HepG2 (cell line): ENCODE measurements around the gene UCP3. TPM values are rescaled to one million over a fixed set of nuclear protein-coding genes. Genes with fewer than 3 reads are reported as not detected.

Experiments
- CBX5 ChIP-seq: sonication (generic); formaldehyde crosslinking; IDR thresholded peaks from 2 replicates; pipeline ENCODE4 v1.4.0; 2020; ENCODE audit warnings: missing genetic modification reagents, borderline replicate concordance
- CENPT ChIP-seq: sonication (generic); formaldehyde crosslinking; IDR thresholded peaks from 2 replicates; pipeline ENCODE4 v1.8.0; 2022; ENCODE audit warnings: low read depth, mild to moderate bottlenecking, moderate library complexity, missing genetic modification reagents
- ERF ChIP-seq: IDR thresholded peaks from 2 replicates; pipeline ENCODE4 v1.6.1; 2018; ENCODE audit warnings: missing biosample characterization, missing genetic modification reagents
- FOXM1 ChIP-seq: sonication (generic); formaldehyde crosslinking; IDR thresholded peaks from 2 replicates; pipeline ENCODE4 v1.5.0; 2020; ENCODE audit warnings: missing genetic modification reagents
- FOXP4 ChIP-seq: sonication (generic); formaldehyde crosslinking; IDR thresholded peaks from 2 replicates; pipeline ENCODE4 v1.4.0; 2020; ENCODE audit warnings: missing genetic modification reagents
- GATA4 ChIP-seq: sonication (generic); IDR thresholded peaks from 2 replicates; pipeline ENCODE4 v1.6.1; 2016; ENCODE audit warnings: antibody characterized with exemption, low read depth, borderline replicate concordance
- HNRNPK ChIP-seq: fragments of 200-400 bp; formaldehyde crosslinking; IDR thresholded peaks from 2 replicates; pipeline ENCODE4 v1.6.1; 2018; ENCODE audit warnings: low read length, low read depth, moderate library complexity, mild to moderate bottlenecking; ENCODE audit not compliant: poor library complexity, severe bottlenecking
- KDM1A ChIP-seq: IDR thresholded peaks from 2 replicates; pipeline ENCODE4 v1.6.1; 2016; ENCODE audit warnings: missing compliant biosample characterization
- KDM4B ChIP-seq: sonication (generic); formaldehyde crosslinking; IDR thresholded peaks from 2 replicates; pipeline ENCODE4 v1.4.0; 2020; ENCODE audit warnings: missing genetic modification reagents
- KLF12 ChIP-seq: sonication (generic); formaldehyde crosslinking; IDR thresholded peaks from 2 replicates; pipeline ENCODE4 v1.4.0; 2020; ENCODE audit warnings: missing genetic modification reagents, borderline replicate concordance
- MYC ChIP-seq: sonication (generic); formaldehyde crosslinking; IDR thresholded peaks from 2 replicates; pipeline ENCODE4 v1.9.0; 2021; ENCODE audit warnings: missing genetic modification reagents, borderline replicate concordance
- PLRG1 ChIP-seq: fragments of 450-650 bp; conservative IDR thresholded peaks from 2 replicates; pipeline ENCODE4 v1.6.1; 2016
- RBFOX2 ChIP-seq: fragments of 200-400 bp; formaldehyde crosslinking; IDR thresholded peaks from 2 replicates; pipeline ENCODE4 v1.6.1; 2017; ENCODE audit warnings: low read depth, mild to moderate bottlenecking, low read length
- RXRB ChIP-seq: IDR thresholded peaks from 2 replicates; pipeline ENCODE4 v1.6.1; 2016; ENCODE audit warnings: borderline replicate concordance, missing genetic modification reagents, missing compliant biosample characterization
- TCF12 ChIP-seq, 2 experiments: fragments of 450-650 bp in 1 of 2; sonication (generic) in 1 of 2; formaldehyde crosslinking in 1 of 2; IDR thresholded peaks; 2 replicates each; pipeline versions ENCODE4 v1.6.1 to v1.8.0; 2017 to 2022; ENCODE audit warnings: antibody characterized with exemption in 1 of 2, mild to moderate bottlenecking in 1 of 2, missing genetic modification reagents in 1 of 2, moderate library complexity in 1 of 2
- TCF7L2 ChIP-seq: IDR thresholded peaks from 2 replicates; pipeline ENCODE4 v1.6.1; 2011; ENCODE audit warnings: mild to moderate bottlenecking, low read depth, low read length, moderate library complexity
- TOPORS ChIP-seq: sonication (generic); formaldehyde crosslinking; IDR thresholded peaks from 2 replicates; pipeline ENCODE4 v1.8.0; 2023; ENCODE audit warnings: mild to moderate bottlenecking, missing genetic modification reagents
- ZBTB21 ChIP-seq: sonication (generic); formaldehyde crosslinking; IDR thresholded peaks from 2 replicates; pipeline ENCODE4 v1.4.0; 2020; ENCODE audit warnings: missing genetic modification reagents
- ZFP41 ChIP-seq: sonication (generic); formaldehyde crosslinking; IDR thresholded peaks from 2 replicates; pipeline ENCODE4 v1.4.0; 2020; ENCODE audit warnings: mild to moderate bottlenecking, missing genetic modification reagents, borderline replicate concordance
- ZFYVE20 ChIP-seq: sonication (generic); formaldehyde crosslinking; IDR thresholded peaks from 2 replicates; pipeline ENCODE4 v1.8.0; 2023; ENCODE audit warnings: low read depth, mild to moderate bottlenecking, moderate library complexity, missing genetic modification reagents, borderline replicate concordance
- ZNF124 ChIP-seq: sonication (generic); formaldehyde crosslinking; IDR thresholded peaks from 2 replicates; pipeline ENCODE4 v1.4.0; 2020; ENCODE audit warnings: missing genetic modification reagents
- ZNF207 ChIP-seq: fragments of 450-650 bp; IDR thresholded peaks from 2 replicates; pipeline ENCODE4 v1.6.1; 2016; ENCODE audit warnings: antibody characterized with exemption, borderline replicate concordance
- ZNF274 ChIP-seq: sonication (generic); formaldehyde crosslinking; IDR thresholded peaks from 2 replicates; pipeline ENCODE4 v1.5.1; 2020; ENCODE audit warnings: mild to moderate bottlenecking, missing genetic modification reagents
- ZNF784 ChIP-seq: sonication (generic); formaldehyde crosslinking; IDR thresholded peaks from 2 replicates; pipeline ENCODE4 v1.5.1; 2020; ENCODE audit warnings: missing genetic modification reagents, mild to moderate bottlenecking, borderline replicate concordance
- polyA plus RNA-seq, 8 experiments: library from polyadenylated mRNA; depleted of rRNA in 3 of 8; stranded (reverse) in 7 of 8; unstranded in 1 of 8; fragments of >200 nt; fragmentation: Illumina TruSeq in 4 of 8; extraction: Trizol in 4 of 8; gene quantifications; 2 replicates each; pipeline versions ENCODE4 v1.2.1 to v1.2.3, GENCODE V29; 2011 to 2016; ENCODE audit warnings: low read depth in 4 of 8, missing spikeins in 1 of 8, mixed read lengths in 1 of 8; ENCODE audit not compliant: insufficient read depth in 1 of 8
- total RNA-seq, 5 experiments: library from RNA; depleted of rRNA; stranded (reverse); fragments of >200 nt; fragmentation: Illumina TruSeq; extraction: Trizol; gene quantifications; 2 replicates each; pipeline ENCODE4 v1.2.3, GENCODE V29; 2016; ENCODE audit warnings: low read depth in 1 of 5
- TF ChIP-seq, protein P1 (sequence below): IDR thresholded peaks from 2 replicates; pipeline ENCODE4 v1.6.1; 2016; ENCODE audit warnings: mild to moderate bottlenecking
- TF ChIP-seq, protein P2 (sequence below): sonication (generic); formaldehyde crosslinking; IDR thresholded peaks from 2 replicates; pipeline ENCODE4 v1.4.0; 2020; ENCODE audit warnings: mild to moderate bottlenecking, low read depth, missing genetic modification reagents

UCP3 gene
- total and polyA plus RNA-seq, 2 of the 13 experiments (the other 11 are each of a cell fraction or from before 2014, with no cell fraction given) = 0.37 TPM; not detected in 1

GRCh38 chr11:74018331-74019005 lies 9.6 kb upstream of the UCP3 start (continued):
- TF ChIP-seq ZNF274 (CRISPR knock-in tag) (no peak), ZBTB21 (CRISPR knock-in tag) (no peak), ERF (CRISPR knock-in tag) (0 out of 2 replicates have a peak, but pooled peaks have one; percentile 48), TCF12 (IDR thresholded peaks at IDR 0.05) (no peak), TCF12 (CRISPR knock-in tag; IDR thresholded peaks at IDR 0.05) (no peak), RXRB (CRISPR knock-in tag) (peak; percentile 96), KDM4B (CRISPR knock-in tag) (no peak), TCF7L2 (no peak), ZNF124 (no peak), ZNF784 (CRISPR knock-in tag) (no peak), FOXP4 (peak; percentile 77), HNRNPK (no peak), CENPT (no peak), ZNF207 (no peak), RBFOX2 (no peak), KLF12 (no peak), KDM1A (CRISPR knock-in tag) (no peak), PLRG1 (no peak), TOPORS (CRISPR knock-in tag) (0 out of 2 replicates have a peak, but pooled peaks have one; percentile 31), ZFP41 (CRISPR knock-in tag) (0 out of 2 replicates have a peak, but pooled peaks have one; percentile 28), ZFYVE20 (CRISPR knock-in tag) (no peak), MYC (CRISPR knock-in tag) (no peak), CBX5 (no peak), GATA4 (no peak), FOXM1 (CRISPR knock-in tag) (no peak)
- TF ChIP-seq, protein P1, sequence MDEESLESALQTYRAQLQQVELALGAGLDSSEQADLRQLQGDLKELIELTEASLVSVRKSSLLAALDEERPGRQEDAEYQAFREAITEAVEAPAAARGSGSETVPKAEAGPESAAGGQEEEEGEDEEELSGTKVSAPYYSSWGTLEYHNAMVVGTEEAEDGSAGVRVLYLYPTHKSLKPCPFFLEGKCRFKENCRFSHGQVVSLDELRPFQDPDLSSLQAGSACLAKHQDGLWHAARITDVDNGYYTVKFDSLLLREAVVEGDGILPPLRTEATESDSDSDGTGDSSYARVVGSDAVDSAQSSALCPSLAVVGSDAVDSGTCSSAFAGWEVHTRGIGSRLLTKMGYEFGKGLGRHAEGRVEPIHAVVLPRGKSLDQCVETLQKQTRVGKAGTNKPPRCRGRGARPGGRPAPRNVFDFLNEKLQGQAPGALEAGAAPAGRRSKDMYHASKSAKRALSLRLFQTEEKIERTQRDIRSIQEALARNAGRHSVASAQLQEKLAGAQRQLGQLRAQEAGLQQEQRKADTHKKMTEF = peak; percentile 75
- TF ChIP-seq, protein P2, sequence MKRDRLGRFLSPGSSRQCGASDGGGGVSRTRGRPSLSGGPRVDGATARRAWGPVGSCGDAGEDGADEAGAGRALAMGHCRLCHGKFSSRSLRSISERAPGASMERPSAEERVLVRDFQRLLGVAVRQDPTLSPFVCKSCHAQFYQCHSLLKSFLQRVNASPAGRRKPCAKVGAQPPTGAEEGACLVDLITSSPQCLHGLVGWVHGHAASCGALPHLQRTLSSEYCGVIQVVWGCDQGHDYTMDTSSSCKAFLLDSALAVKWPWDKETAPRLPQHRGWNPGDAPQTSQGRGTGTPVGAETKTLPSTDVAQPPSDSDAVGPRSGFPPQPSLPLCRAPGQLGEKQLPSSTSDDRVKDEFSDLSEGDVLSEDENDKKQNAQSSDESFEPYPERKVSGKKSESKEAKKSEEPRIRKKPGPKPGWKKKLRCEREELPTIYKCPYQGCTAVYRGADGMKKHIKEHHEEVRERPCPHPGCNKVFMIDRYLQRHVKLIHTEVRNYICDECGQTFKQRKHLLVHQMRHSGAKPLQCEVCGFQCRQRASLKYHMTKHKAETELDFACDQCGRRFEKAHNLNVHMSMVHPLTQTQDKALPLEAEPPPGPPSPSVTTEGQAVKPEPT = no peak
